Cardiac muscle cell (in vitro differentiated cells and primary cell): Measurements from ENCODE around the gene NABP2. TPM values are rescaled to one million over a fixed set of nuclear protein-coding genes. Genes with fewer than 3 reads are reported as not detected.
A peak's percentile ranks its signal among the peaks of the same experiment; 100 is the strongest.

ENCODE experiments used
- DNase-seq, 2 donors: peaks; one replicate each; pipeline versions ENCODE4 v3.0.0 to v3.0.0-alpha.2; 2010 to 2017; ENCODE audit warnings: low read depth in 1 of 2, low spot score in 1 of 2
- H3K27ac ChIP-seq: fragments of 200-600 bp; sonication (generic); 2 replicates; pipeline ENCODE4 v1.5.1; 2016
- H3K27me3 ChIP-seq: fragments of 200-600 bp; sonication (generic); 2 replicates; pipeline ENCODE4 v1.6.0; 2016; ENCODE audit warnings: control low read depth
- H3K36me3 ChIP-seq: fragments of 200-600 bp; sonication (generic); 2 replicates; pipeline ENCODE4 v1.5.1; 2016; ENCODE audit warnings: control low read depth
- H3K4me1 ChIP-seq: fragments of 200-600 bp; sonication (generic); 2 replicates; pipeline ENCODE4 v1.8.1; 2017; ENCODE audit warnings: low read depth, mild to moderate bottlenecking, mixed run types
- H3K4me3 ChIP-seq: fragments of 200-600 bp; sonication (generic); 2 replicates; pipeline ENCODE4 v1.5.1; 2016; ENCODE audit warnings: mild to moderate bottlenecking
- H3K9me3 ChIP-seq: fragments of 200-600 bp; sonication (generic); 2 replicates; pipeline ENCODE4 v1.5.1; 2017; ENCODE audit warnings: low read depth, mild to moderate bottlenecking, control low read depth
- polyA plus RNA-seq: library from polyadenylated mRNA; unstranded; fragments of >200 nt; fragmentation: Nextera tagmentation; extraction: Ambion mirVana; gene quantifications from 2 replicates; pipeline ENCODE4 v1.2.1, GENCODE V29; 2016
- total RNA-seq: library from RNA; depleted of rRNA; stranded (reverse); fragments of >200 nt; gene quantifications from 2 replicates; pipeline ENCODE4 v1.2.3, GENCODE V29; 2016
- TF ChIP-seq, protein P1 (sequence below): IDR thresholded peaks from 2 replicates; pipeline ENCODE4 v1.5.1; 2012; ENCODE audit warnings: low read depth, mild to moderate bottlenecking, low read length

Gene NABP2
- total and polyA plus RNA-seq, 2 experiments from 2014 or later: 10.7 to 14.8 TPM

- Histone ChIP-seq H3K4me3 (no peak overlapping the region), H3K36me3 (peaks cover 31% of the 10 kb centered on the region)
These were observed 18.7 kb upstream of the NABP2 start for GRCh38 chr12:56205445-56205844.

GRCh38 chr12:56206452-56207166, 17.5 kb upstream of the NABP2 start:
- H3K9me3 ChIP-seq: no peaks in the 10 kb centered on the region
- no peak overlapping the region for H3K4me3 ChIP-seq
- TF ChIP-seq, protein P1, sequence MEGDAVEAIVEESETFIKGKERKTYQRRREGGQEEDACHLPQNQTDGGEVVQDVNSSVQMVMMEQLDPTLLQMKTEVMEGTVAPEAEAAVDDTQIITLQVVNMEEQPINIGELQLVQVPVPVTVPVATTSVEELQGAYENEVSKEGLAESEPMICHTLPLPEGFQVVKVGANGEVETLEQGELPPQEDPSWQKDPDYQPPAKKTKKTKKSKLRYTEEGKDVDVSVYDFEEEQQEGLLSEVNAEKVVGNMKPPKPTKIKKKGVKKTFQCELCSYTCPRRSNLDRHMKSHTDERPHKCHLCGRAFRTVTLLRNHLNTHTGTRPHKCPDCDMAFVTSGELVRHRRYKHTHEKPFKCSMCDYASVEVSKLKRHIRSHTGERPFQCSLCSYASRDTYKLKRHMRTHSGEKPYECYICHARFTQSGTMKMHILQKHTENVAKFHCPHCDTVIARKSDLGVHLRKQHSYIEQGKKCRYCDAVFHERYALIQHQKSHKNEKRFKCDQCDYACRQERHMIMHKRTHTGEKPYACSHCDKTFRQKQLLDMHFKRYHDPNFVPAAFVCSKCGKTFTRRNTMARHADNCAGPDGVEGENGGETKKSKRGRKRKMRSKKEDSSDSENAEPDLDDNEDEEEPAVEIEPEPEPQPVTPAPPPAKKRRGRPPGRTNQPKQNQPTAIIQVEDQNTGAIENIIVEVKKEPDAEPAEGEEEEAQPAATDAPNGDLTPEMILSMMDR: peak; percentile 72
- H3K27me3 ChIP-seq: no peaks in the 10 kb centered on the region
- H3K36me3 ChIP-seq: peaks cover 40% of the 10 kb centered on the region
- peak overlapping the region; percentile 37 for H3K27ac ChIP-seq
- peak; percentile 64 to 67 for DNase-seq
- H3K4me1 ChIP-seq: no peaks in the 10 kb centered on the region

More at GRCh38 chr12:56205445-56205844, 18.7 kb upstream of the NABP2 start:
- TF ChIP-seq, protein P1: peak; percentile 8
- no peaks in the 10 kb centered on the region for H3K9me3 ChIP-seq
- no peak for DNase-seq
- no peaks in the 10 kb centered on the region for H3K4me1 ChIP-seq
- H3K27me3 ChIP-seq: no peaks in the 10 kb centered on the region
- H3K27ac ChIP-seq: no peak overlapping the region

DNA sequence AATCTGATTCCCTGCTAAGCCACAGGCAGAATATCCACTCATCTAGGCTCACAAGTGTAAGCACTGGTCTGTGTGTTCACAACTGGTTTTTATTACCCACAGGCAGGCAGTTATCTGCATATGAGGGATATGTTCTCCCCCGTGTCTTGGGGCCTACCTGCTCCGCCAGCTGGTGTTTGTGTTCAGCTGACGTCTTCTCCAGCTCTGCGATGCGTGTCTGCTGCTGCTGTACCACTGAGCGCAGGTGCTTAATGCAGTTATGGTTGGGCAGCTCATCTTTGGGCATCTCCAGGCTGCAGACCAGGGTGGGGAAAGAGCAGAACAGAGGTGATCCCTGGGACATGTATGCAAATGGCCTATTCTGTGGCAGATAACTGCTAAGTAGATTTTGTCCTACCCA, 16.1 kb upstream of the NABP2 start:
- TF ChIP-seq, protein P1: no peak
- Histone ChIP-seq H3K27ac (peak overlapping the region; percentile 37), H3K36me3 (peaks cover 54% of the 10 kb centered on the region), H3K4me1 (no peaks in the 10 kb centered on the region), H3K27me3 (no peaks in the 10 kb centered on the region), H3K4me3 (no peak overlapping the region), H3K9me3 (no peaks in the 10 kb centered on the region)
- DNase-seq: no peak

- Histone ChIP-seq H3K4me3 (no peak overlapping the region), H3K4me1 (no peaks in the 10 kb centered on the region), H3K36me3 (peaks cover 65% of the 10 kb centered on the region), H3K27me3 (no peaks in the 10 kb centered on the region), H3K27ac (no peak overlapping the region), H3K9me3 (no peaks in the 10 kb centered on the region)
- TF ChIP-seq, protein P1: no peak
- no peak for DNase-seq
These were observed 11.8 kb upstream of the NABP2 start for GRCh38 chr12:56212361-56212760.

DNA sequence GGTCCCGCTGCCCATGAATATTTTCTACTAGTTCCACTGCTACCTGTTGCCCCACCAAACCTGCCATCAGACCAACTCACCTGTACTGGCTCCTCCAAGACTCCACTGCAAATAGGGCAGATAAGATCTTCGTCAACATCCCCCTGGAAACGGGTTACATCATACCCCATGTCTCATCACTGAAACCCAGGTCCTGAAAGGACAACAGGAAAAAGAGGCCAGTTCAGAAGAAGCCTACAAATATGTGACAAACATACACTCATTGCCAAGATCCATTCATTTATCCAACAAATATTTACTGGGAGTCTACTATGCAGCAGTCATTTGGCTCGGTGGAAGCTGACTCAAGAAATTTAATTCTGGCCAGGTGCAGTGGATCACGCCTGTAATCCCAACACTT, 10.3 kb upstream of the NABP2 start:
- H3K27me3 ChIP-seq: no peaks in the 10 kb centered on the region
- DNase-seq: no peak
- H3K4me1 ChIP-seq: no peaks in the 10 kb centered on the region
- TF ChIP-seq, protein P1: no peak
- peaks cover 57% of the 10 kb centered on the region for H3K36me3 ChIP-seq
- no peaks in the 10 kb centered on the region for H3K9me3 ChIP-seq
- no peak overlapping the region for H3K4me3 ChIP-seq
- no peak overlapping the region for H3K27ac ChIP-seq
